SK-N-SH treated with all-trans-retinoic acid at 6 μM for 48 hours (cell line): Measurements from ENCODE around the gene FBXL14.

Experiments
- ATAC-seq: fragments of 200-7000 bp; cut with Tn5 transposase; 3 replicates; pipeline ENCODE4 v1.9.1; 2020; ENCODE audit warnings: mild to moderate bottlenecking, moderate library complexity
- ARNTL ChIP-seq: fragments of 450-650 bp; formaldehyde crosslinking; IDR thresholded peaks from 2 replicates; pipeline ENCODE4 v1.5.0; 2020; ENCODE audit warnings: low read depth, mild to moderate bottlenecking, moderate library complexity, borderline replicate concordance
- CREB5 ChIP-seq: fragments of 250-450 bp; sonication (Bioruptor Pico); IDR thresholded peaks from 2 replicates; pipeline ENCODE4 v1.5.1; 2020; ENCODE audit warnings: low read depth, mild to moderate bottlenecking, moderate library complexity
- CSDC2 ChIP-seq: fragments of 250-450 bp; sonication (Bioruptor Pico); IDR thresholded peaks from 2 replicates; pipeline ENCODE4 v1.5.0; 2020; ENCODE audit warnings: mild to moderate bottlenecking, moderate library complexity
- ESRRG ChIP-seq: fragments of 250-450 bp; sonication (Bioruptor Pico); IDR thresholded peaks from 2 replicates; pipeline ENCODE4 v1.6.1; 2021; ENCODE audit warnings: mild to moderate bottlenecking
- GLIS3 ChIP-seq: fragments of 250-450 bp; sonication (Bioruptor Pico); IDR thresholded peaks from 2 replicates; pipeline ENCODE4 v1.5.0; 2020; ENCODE audit warnings: mild to moderate bottlenecking, moderate library complexity
- OSR1 ChIP-seq: fragments of 250-450 bp; sonication (Bioruptor Pico); IDR thresholded peaks from 2 replicates; pipeline ENCODE4 v1.8.0; 2022; ENCODE audit warnings: moderate library complexity, mild to moderate bottlenecking, inconsistent platforms
- TCF4 ChIP-seq: fragments of 250-450 bp; sonication (Bioruptor Pico); IDR thresholded peaks from 2 replicates; pipeline ENCODE4 v1.8.0; 2021; ENCODE audit warnings: mild to moderate bottlenecking, moderate library complexity, borderline replicate concordance
- TOX ChIP-seq: fragments of 250-450 bp; sonication (Bioruptor Pico); IDR thresholded peaks from 2 replicates; pipeline ENCODE4 v1.8.0; 2021; ENCODE audit warnings: mild to moderate bottlenecking, moderate library complexity, borderline replicate concordance
- ZC3H10 ChIP-seq: fragments of 250-450 bp; sonication (Bioruptor Pico); IDR thresholded peaks from 2 replicates; pipeline ENCODE4 v1.5.1; 2021; ENCODE audit warnings: mild to moderate bottlenecking, moderate library complexity
- ZFP30 ChIP-seq: fragments of 450-650 bp; formaldehyde crosslinking; IDR thresholded peaks from 2 replicates; pipeline ENCODE4 v1.5.0; 2022; ENCODE audit warnings: mild to moderate bottlenecking, moderate library complexity
- ZNF565 ChIP-seq: fragments of 450-650 bp; formaldehyde crosslinking; conservative IDR thresholded peaks from 2 replicates; pipeline ENCODE4 v1.5.0; 2020; ENCODE audit warnings: low read depth, mild to moderate bottlenecking, moderate library complexity
- ZNF70 ChIP-seq: fragments of 450-650 bp; formaldehyde crosslinking; IDR thresholded peaks from 2 replicates; pipeline ENCODE4 v1.5.0; 2020; ENCODE audit warnings: mild to moderate bottlenecking, moderate library complexity
- TF ChIP-seq, protein P1 (sequence below): fragments of 250-450 bp; sonication (Bioruptor Pico); IDR thresholded peaks from 2 replicates; pipeline ENCODE4 v1.5.1; 2021; ENCODE audit warnings: mild to moderate bottlenecking, moderate library complexity
- TF ChIP-seq, protein P2 (sequence below): fragments of 250-450 bp; sonication (Bioruptor Pico); IDR thresholded peaks from 2 replicates; pipeline ENCODE4 v1.5.0; 2020; ENCODE audit warnings: mild to moderate bottlenecking, moderate library complexity
- TF ChIP-seq, protein P3 (sequence below): fragments of 250-450 bp; sonication (Bioruptor Pico); IDR thresholded peaks from 2 replicates; pipeline ENCODE4 v1.8.0; 2021; ENCODE audit warnings: low read depth, mild to moderate bottlenecking, moderate library complexity, borderline replicate concordance
- TF ChIP-seq, protein P4 (sequence below): fragments of 250-450 bp; sonication (Bioruptor Pico); IDR thresholded peaks from 2 replicates; pipeline ENCODE4 v1.8.0; 2020; ENCODE audit warnings: mild to moderate bottlenecking, moderate library complexity, borderline replicate concordance

FBXL14 gene

GRCh38 chr12:1614360-1614759 is 20.0 kb upstream of the FBXL14 start:
- ATAC-seq = no peak

GRCh38 chr12:1613860-1614259 is 19.5 kb upstream of the FBXL14 start:
- TF ChIP-seq, protein P1, sequence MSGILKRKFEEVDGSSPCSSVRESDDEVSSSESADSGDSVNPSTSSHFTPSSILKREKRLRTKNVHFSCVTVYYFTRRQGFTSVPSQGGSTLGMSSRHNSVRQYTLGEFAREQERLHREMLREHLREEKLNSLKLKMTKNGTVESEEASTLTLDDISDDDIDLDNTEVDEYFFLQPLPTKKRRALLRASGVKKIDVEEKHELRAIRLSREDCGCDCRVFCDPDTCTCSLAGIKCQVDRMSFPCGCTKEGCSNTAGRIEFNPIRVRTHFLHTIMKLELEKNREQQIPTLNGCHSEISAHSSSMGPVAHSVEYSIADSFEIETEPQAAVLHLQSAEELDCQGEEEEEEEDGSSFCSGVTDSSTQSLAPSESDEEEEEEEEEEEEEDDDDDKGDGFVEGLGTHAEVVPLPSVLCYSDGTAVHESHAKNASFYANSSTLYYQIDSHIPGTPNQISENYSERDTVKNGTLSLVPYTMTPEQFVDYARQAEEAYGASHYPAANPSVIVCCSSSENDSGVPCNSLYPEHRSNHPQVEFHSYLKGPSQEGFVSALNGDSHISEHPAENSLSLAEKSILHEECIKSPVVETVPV = no peak
- ATAC-seq = no peak

More at GRCh38 chr12:1614360-1614759, 20.0 kb upstream of the FBXL14 start:
- no peak for TF ChIP-seq CSDC2 (CRISPR knock-in tag)
- no peak for TF ChIP-seq ZNF70 (CRISPR knock-in tag)
- TF ChIP-seq CREB5 (CRISPR knock-in tag) = no peak
- TF ChIP-seq, protein P2, sequence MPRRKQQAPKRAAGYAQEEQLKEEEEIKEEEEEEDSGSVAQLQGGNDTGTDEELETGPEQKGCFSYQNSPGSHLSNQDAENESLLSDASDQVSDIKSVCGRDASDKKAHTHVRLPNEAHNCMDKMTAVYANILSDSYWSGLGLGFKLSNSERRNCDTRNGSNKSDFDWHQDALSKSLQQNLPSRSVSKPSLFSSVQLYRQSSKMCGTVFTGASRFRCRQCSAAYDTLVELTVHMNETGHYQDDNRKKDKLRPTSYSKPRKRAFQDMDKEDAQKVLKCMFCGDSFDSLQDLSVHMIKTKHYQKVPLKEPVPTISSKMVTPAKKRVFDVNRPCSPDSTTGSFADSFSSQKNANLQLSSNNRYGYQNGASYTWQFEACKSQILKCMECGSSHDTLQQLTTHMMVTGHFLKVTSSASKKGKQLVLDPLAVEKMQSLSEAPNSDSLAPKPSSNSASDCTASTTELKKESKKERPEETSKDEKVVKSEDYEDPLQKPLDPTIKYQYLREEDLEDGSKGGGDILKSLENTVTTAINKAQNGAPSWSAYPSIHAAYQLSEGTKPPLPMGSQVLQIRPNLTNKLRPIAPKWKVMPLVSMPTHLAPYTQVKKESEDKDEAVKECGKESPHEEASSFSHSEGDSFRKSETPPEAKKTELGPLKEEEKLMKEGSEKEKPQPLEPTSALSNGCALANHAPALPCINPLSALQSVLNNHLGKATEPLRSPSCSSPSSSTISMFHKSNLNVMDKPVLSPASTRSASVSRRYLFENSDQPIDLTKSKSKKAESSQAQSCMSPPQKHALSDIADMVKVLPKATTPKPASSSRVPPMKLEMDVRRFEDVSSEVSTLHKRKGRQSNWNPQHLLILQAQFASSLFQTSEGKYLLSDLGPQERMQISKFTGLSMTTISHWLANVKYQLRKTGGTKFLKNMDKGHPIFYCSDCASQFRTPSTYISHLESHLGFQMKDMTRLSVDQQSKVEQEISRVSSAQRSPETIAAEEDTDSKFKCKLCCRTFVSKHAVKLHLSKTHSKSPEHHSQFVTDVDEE = no peak
- no peak for TF ChIP-seq ESRRG (CRISPR knock-in tag)
- TF ChIP-seq ZNF565 = no peak
- TF ChIP-seq TOX = no peak
- TF ChIP-seq, protein P3, sequence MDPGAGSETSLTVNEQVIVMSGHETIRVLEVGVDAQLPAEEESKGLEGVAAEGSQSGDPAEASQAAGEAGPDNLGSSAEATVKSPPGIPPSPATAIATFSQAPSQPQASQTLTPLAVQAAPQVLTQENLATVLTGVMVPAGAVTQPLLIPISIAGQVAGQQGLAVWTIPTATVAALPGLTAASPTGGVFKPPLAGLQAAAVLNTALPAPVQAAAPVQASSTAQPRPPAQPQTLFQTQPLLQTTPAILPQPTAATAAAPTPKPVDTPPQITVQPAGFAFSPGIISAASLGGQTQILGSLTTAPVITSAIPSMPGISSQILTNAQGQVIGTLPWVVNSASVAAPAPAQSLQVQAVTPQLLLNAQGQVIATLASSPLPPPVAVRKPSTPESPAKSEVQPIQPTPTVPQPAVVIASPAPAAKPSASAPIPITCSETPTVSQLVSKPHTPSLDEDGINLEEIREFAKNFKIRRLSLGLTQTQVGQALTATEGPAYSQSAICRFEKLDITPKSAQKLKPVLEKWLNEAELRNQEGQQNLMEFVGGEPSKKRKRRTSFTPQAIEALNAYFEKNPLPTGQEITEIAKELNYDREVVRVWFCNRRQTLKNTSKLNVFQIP (CRISPR knock-in tag) = no peak
- TF ChIP-seq ZFP30 = no peak
- no peak for TF ChIP-seq TCF4 (CRISPR knock-in tag)
- TF ChIP-seq ZC3H10 (CRISPR knock-in tag) = no peak
- TF ChIP-seq GLIS3 = no peak
- TF ChIP-seq, protein P1 = no peak
- TF ChIP-seq, protein P4, sequence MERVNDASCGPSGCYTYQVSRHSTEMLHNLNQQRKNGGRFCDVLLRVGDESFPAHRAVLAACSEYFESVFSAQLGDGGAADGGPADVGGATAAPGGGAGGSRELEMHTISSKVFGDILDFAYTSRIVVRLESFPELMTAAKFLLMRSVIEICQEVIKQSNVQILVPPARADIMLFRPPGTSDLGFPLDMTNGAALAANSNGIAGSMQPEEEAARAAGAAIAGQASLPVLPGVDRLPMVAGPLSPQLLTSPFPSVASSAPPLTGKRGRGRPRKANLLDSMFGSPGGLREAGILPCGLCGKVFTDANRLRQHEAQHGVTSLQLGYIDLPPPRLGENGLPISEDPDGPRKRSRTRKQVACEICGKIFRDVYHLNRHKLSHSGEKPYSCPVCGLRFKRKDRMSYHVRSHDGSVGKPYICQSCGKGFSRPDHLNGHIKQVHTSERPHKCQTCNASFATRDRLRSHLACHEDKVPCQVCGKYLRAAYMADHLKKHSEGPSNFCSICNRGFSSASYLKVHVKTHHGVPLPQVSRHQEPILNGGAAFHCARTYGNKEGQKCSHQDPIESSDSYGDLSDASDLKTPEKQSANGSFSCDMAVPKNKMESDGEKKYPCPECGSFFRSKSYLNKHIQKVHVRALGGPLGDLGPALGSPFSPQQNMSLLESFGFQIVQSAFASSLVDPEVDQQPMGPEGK (CRISPR knock-in tag) = no peak
- TF ChIP-seq ARNTL (CRISPR knock-in tag) = no peak

- TF ChIP-seq CREB5 (CRISPR knock-in tag) = no peak
- no peak for TF ChIP-seq OSR1 (CRISPR knock-in tag)
- TF ChIP-seq CSDC2 (CRISPR knock-in tag) = no peak
- peak; percentile 90 for ATAC-seq
Observed at GRCh38 chr12:1611803-1612572, 17.6 kb upstream of the FBXL14 start.
